Measurements from ENCODE around the gene CHST6.
A peak's percentile ranks its signal among the peaks of the same experiment; 100 is the strongest.
"Not testable (repeated sequence)": the region's sequence is repeated elsewhere in the genome, so short reads cannot be mapped to it uniquely, and the experiment has no call there.

The CHST6 gene

DNA sequence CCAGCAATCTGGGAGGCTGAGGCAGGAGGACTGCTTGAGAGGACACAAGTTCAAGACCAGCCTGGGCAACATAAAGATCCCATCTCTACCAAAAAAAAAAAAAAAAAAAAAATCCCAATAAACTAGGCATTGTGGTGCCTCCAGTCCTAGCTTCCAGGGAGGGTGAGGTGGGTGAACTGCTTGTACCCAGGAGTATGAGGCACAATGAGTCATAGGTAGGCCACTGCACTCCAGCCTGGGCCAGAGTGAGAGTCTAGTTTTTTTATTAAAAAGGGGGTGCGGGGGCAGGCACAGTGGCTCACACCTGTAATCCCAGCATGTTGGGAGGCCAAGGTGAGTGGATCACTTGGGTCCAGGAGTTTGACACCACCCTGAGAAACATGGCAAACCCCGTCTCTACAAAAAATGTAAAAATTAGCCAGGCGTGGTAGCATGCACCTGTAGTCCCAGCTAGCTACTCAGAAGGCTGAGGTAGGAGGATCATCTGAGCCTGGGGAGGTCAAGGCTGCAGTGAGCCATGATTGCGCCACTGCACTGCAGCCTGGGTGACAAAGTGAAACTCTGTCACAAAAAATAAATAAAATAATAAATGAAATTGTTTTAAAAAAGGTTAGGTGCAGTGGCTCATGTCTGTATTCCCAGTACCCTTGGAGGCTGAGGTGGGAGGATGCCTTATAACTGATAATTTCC, 7.8 kb upstream of the CHST6 start:
- no peak for DNase-seq

- DNase-seq: not testable (repeated sequence)
Measured at GRCh38 chr16:75501820-75502219, 6.6 kb upstream of the CHST6 start.

DNA sequence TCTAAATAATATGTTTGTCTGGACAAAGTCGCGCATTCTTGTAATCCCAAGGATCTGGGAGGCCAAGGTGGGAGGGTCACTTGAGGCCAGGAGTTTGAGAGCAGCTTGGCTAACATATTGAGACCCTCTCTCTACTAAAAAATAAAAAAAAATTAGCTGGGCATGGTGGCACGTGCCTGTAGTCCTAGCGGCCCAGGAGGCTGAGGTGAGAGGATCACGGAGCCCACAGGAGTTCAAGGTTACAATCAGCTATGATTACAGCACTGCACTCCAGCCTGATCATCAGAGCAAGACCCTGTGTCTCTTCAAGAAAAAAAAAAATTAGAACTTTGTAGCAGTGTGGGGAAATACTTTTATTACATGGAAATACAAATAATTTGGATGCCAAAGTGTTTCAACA, 6.1 kb upstream of the CHST6 start:
- DNase-seq: no peak

- not testable (repeated sequence) for DNase-seq
Measured at GRCh38 chr16:75498605-75499322, 3.5 kb upstream of the CHST6 start.

GRCh38 chr16:75497558-75497957, 2.3 kb upstream of the CHST6 start:
- no peak for DNase-seq

DNA sequence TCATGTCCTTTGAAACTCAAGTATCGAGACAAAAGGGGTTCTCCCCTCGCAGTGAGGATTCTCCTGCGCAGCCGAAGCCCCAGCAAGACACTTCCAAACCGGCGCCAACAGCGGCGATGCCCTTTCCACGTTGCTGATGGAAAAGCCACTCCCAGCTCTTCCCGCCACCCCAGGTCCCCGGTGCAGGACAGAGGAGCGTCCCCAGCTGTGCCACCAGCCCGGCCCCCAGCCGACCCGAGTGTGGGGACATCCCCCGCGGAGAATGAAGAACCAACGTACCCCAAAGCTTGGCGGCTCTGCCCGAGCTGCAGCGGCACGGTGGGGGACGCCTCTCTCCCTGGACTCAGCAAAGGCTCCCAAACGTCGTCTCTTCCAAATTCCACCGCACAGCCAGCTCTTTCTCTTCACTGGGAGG, 573 bp downstream of the CHST6 start:
- DNase-seq: no peak

DNA sequence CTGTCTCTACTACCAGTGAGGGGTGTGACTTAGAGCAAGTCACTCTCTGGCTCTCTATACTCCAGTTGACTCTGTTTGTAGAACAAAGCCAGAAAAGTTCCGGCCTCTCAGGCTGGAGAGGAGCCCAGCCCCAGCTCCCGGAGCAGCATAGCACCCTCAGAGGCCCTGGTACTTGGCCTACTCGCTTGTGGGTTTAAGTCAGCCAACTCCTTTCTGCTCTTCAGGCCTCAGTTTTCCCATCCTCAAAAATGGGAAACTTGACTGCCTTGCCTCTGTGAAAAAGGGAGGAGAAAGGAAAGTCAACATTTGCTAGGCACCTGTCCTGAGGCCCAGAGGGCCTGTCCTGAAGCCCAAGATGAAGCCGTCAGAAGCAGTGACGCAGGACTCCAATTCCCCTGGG, 1.1 kb downstream of the CHST6 start:
- no peak for DNase-seq

GRCh38 chr16:75491876-75492275, 3.4 kb downstream of the CHST6 start:
- DNase-seq: no peak

- DNase-seq: no peak
Measured at GRCh38 chr16:75488322-75488721, 6.9 kb downstream of the CHST6 start.

DNA sequence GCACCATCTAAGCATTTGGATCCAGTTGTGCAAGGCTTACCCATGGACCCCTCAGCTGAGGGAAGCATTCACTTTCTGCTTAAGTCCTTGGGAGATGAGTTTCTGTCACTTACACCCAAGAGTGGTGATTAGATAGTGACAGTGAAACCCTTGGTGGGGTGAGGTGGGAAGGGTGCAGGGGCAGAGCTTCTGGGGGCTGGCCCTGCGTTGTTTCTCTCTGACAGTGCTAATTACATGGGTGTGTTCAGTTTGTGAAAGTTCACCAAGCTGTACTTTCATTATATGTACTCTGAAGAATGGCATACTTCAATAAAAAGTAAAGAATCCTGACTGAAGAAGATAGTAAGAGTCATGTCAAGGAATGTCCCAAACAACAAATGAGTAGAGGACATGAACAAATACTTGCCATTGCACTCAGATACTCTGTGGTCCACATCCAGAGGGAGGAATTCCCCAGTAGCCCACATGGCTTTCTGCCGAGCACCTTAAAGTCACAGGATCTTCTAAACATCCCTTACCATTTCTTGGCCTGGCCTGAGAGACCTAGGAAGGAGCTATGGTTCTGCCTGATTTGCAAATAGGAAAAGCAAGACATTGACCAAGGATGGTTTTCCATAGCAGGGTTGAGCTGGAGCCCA, 8.4 kb downstream of the CHST6 start:
- DNase-seq: no peak

GRCh38 chr16:75486014-75486675, 9.1 kb downstream of the CHST6 start:
- no peak for DNase-seq

- no peak for DNase-seq
Measured at GRCh38 chr16:75485230-75486013, 9.8 kb downstream of the CHST6 start.

DNA sequence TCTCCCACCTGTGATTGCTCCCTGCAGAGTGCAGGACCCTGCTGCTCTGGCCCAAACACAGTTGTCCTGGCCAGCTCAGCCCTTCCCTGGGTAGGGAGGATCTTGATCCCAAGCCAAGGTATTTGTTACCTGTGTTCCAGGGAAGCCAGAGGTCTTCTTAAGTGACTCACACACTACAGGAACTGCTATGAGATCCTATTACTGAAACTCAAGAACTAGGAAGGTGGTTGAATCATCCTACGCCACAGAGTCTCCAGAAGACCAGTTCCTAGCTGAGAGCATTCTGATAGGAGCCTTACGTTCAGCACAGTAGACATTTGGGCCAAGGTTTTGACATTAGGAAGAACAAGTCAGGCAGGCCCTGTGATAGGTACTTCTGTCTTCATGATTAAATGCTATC, 12.0 kb downstream of the CHST6 start:
- no peak for DNase-seq

- no peak for DNase-seq
Measured at GRCh38 chr16:75482434-75483205, 12.6 kb downstream of the CHST6 start.

DNA sequence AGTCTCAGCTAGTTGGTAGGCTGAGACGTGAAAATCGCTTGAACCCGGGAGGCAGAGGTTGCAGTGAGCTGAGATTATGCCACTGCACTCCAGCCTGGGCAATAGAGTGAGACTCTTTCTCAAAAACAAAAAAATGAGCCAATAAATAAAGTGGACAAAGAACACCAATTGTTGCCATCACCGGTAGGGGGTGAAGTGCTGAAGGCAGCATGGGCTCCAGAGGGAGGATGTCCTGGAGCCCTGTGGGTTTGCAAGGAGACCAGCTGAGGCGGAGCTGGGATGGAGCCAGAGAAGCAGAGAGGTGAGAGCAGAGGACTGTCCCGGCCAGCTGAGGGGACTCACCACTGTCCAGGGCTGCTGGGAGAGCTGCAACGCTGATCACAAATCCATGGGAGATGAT, 13.8 kb downstream of the CHST6 start:
- no peak for DNase-seq

GRCh38 chr16:75479421-75479990, 15.7 kb downstream of the CHST6 start:
- DNase-seq: no peak

GRCh38 chr16:75478480-75479345, 16.5 kb downstream of the CHST6 start:
- no peak for DNase-seq

- peak; percentile 50 for DNase-seq
Measured at GRCh38 chr16:75477680-75478473, 17.4 kb downstream of the CHST6 start.

DNA sequence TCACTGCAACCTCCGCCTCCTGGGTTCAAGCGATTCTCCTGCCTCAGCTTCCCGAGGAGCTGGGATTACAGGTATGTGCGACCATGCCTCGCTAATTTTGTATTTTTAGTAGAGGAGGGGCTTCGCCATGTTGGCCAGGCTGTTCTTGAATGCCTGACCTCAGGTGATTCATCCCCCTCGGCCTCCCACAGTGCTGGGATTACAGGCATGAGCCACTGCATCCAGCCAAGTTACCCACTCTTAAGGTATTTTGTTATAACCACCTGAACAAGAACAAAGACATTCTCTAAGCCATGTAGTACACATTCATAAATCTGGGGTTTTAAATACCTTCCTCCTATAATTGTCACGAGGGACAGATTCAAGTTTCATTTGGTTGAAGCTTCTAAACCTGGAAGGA, 18.4 kb downstream of the CHST6 start:
- no peak for DNase-seq

GRCh38 chr16:75475420-75475847, 19.8 kb downstream of the CHST6 start:
- DNase-seq: no peak
